Panc1 (cell line): ENCODE data around the gene PPP4R3B. TPM values are rescaled to one million over a fixed set of nuclear protein-coding genes. Genes with fewer than 3 reads are reported as not detected.

Experiments used
- ATAC-seq: fragments of 200-7000 bp; cut with Tn5 transposase; 2 replicates; pipeline ENCODE4 v1.9.1; 2020; ENCODE audit warnings: mild to moderate bottlenecking, moderate library complexity
- BruUV-seq: library from RNA; stranded (reverse); fragments of 400-500 nt; replicated peaks from 2 replicates; lab custom pipeline; 2021; lab: Mats Ljungman, UMichigan
- CTCF ChIA-PET: fragments of 300-600 bp; sonication (Branson Sonifier 250); formaldehyde crosslinking; loops from one replicate; lab custom pipeline; 2022; ENCODE audit warnings: antibody characterized with exemption; lab: Charles Lee
- POLR2A ChIA-PET: fragments of 300-600 bp; sonication (Branson Sonifier 250); formaldehyde crosslinking; loops from one replicate; lab custom pipeline; 2022; ENCODE audit warnings: antibody characterized with exemption; lab: Charles Lee
- DNase-seq: peaks from one replicate; pipeline ENCODE4 v3.0.0-alpha.2; 2010; ENCODE audit warnings: low read depth, low spot score
- H3K27ac ChIP-seq: 2 replicates; pipeline ENCODE4 v1.5.1; 2011; ENCODE audit warnings: mild to moderate bottlenecking, low read length, inconsistent platforms
- H3K27me3 ChIP-seq: fragments of 200-500 bp; sonication (Bioruptor generic); 2 replicates; pipeline ENCODE4 v1.6.0; 2014; ENCODE audit warnings: low read length, inconsistent platforms; ENCODE audit not compliant: control insufficient read depth, insufficient read depth
- H3K36me3 ChIP-seq: fragments of 200-500 bp; sonication (Bioruptor generic); 2 replicates; pipeline ENCODE4 v1.5.1; 2014; ENCODE audit warnings: inconsistent platforms, mild to moderate bottlenecking, low read length, moderate library complexity; ENCODE audit not compliant: control insufficient read depth, insufficient read depth
- H3K4me1 ChIP-seq: 2 replicates; pipeline ENCODE4 v1.5.1; 2011; ENCODE audit warnings: inconsistent platforms, mild to moderate bottlenecking, low read length, moderate library complexity; ENCODE audit not compliant: control insufficient read depth, insufficient read depth
- H3K4me3 ChIP-seq, 2 experiments: 2 replicates each; pipeline ENCODE4 v1.5.1; 2011 to 2012; ENCODE audit warnings: low read depth in 2 of 2, low read length in 2 of 2, mild to moderate bottlenecking in 2 of 2, inconsistent platforms in 1 of 2, moderate library complexity in 1 of 2
- H3K9me3 ChIP-seq: fragments of 200-500 bp; sonication (Bioruptor generic); 2 replicates; pipeline ENCODE4 v1.5.1; 2014; ENCODE audit warnings: low read depth, mild to moderate bottlenecking, inconsistent platforms, low read length, moderate library complexity; ENCODE audit not compliant: control insufficient read depth, insufficient read depth
- POLR2AphosphoS5 ChIP-seq: IDR thresholded peaks from 2 replicates; pipeline ENCODE4 v1.6.1; 2012; ENCODE audit warnings: mild to moderate bottlenecking, low read depth, low read length, moderate library complexity
- REST ChIP-seq, 2 experiments: IDR thresholded peaks; 2 replicates each; pipeline ENCODE4 v1.6.1; 2011 to 2012; ENCODE audit warnings: low read depth in 2 of 2, control low read depth in 1 of 2, low read length in 1 of 2, mild to moderate bottlenecking in 1 of 2, moderate library complexity in 1 of 2; ENCODE audit not compliant: insufficient read depth in 1 of 2
- SIN3A ChIP-seq: IDR thresholded peaks from 2 replicates; pipeline ENCODE4 v1.6.1; 2012; ENCODE audit warnings: low read depth, mild to moderate bottlenecking, low read length, moderate library complexity, borderline replicate concordance; ENCODE audit not compliant: insufficient read depth
- TCF7L2 ChIP-seq: IDR thresholded peaks from 2 replicates; pipeline ENCODE4 v1.6.1; 2011; ENCODE audit warnings: mild to moderate bottlenecking, low read depth, low read length, inconsistent platforms
- in situ Hi-C: cut with HindIII; loops from 2 replicates; pipeline ENCODE4 v1.10.0; 2016; ENCODE audit warnings: low sequenced_read_pairs, low pct_unique_long_range_greater_than_20kb
- intact Hi-C: fragments of 100-400 bp; cut with micrococcal nuclease; formaldehyde crosslinking; loops from one replicate; pipeline ENCODE4 v1.10.0; 2022; ENCODE audit not compliant: unreplicated experiment
- total RNA-seq: library from RNA; stranded (reverse); gene quantifications from one replicate; pipeline ENCODE4 v1.2.1, GENCODE V29; 2021; ENCODE audit not compliant: unreplicated experiment
- TF ChIP-seq, protein P1 (sequence below): fragments of 450-650 bp; IDR thresholded peaks from 2 replicates; pipeline ENCODE4 v1.5.1; 2017; ENCODE audit warnings: mild to moderate bottlenecking

The PPP4R3B gene
- total RNA-seq, 1 experiment from 2014 or later = 50.7 TPM

GRCh38 chr2:55547001-55547400, 70.4 kb downstream of the PPP4R3B start:
- DNase-seq = no peak
- ATAC-seq = no peak
- Histone ChIP-seq H3K27me3 (no peaks in the 10 kb centered on the region), H3K27ac (no peak overlapping the region), H3K4me3 (no peak overlapping the region), H3K36me3 (peaks cover 23% of the 10 kb centered on the region), H3K9me3 (no peaks in the 10 kb centered on the region), H3K4me1 (no peaks in the 10 kb centered on the region)
- TF ChIP-seq, protein P1, sequence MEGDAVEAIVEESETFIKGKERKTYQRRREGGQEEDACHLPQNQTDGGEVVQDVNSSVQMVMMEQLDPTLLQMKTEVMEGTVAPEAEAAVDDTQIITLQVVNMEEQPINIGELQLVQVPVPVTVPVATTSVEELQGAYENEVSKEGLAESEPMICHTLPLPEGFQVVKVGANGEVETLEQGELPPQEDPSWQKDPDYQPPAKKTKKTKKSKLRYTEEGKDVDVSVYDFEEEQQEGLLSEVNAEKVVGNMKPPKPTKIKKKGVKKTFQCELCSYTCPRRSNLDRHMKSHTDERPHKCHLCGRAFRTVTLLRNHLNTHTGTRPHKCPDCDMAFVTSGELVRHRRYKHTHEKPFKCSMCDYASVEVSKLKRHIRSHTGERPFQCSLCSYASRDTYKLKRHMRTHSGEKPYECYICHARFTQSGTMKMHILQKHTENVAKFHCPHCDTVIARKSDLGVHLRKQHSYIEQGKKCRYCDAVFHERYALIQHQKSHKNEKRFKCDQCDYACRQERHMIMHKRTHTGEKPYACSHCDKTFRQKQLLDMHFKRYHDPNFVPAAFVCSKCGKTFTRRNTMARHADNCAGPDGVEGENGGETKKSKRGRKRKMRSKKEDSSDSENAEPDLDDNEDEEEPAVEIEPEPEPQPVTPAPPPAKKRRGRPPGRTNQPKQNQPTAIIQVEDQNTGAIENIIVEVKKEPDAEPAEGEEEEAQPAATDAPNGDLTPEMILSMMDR = no peak
- TF ChIP-seq TCF7L2 (no peak), REST (IDR thresholded peaks at IDR 0.05; ENCODE audit: insufficient read depth in 1 of 2, low read depth in 2 of 2, low read length in 1 of 2) (no peak), POLR2AphosphoS5 (no peak), SIN3A (no peak)
- no TSS peak for BruUV-seq
- intact Hi-C loops = no loop called here
- ChIA-PET CTCF (no interaction called here), POLR2A (no interaction called here)
- in situ Hi-C loops = no loop called here

DNA sequence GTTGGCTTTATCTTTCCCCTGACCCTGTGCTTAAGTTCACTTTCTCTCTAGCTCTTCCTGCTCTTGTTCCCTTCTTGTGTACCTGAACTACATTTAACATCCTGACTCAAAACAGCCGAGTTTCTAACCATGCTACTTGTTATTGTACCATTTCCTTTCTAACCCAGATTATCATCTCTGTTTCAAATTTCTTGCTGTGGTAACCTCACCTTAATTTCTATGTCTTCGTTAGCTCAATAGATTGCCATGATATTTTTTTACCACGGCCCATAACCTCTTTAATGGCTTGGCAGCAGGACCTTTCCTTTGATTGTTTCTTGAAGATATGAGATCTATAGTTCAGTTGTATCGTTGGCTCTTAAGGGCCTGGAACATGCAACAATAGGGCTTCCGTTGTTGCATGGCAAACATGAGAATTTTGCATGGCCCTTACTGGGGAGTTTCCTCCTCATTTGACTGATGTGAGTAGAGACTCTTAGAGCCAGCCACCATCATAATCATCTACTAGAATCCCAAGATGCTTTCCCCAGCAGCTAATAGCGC, 86.8 kb downstream of the PPP4R3B start:
- no peak overlapping the region for H3K4me3 ChIP-seq
- no peaks in the 10 kb centered on the region for H3K4me1 ChIP-seq
- intact Hi-C loops = no loop called here
- ChIA-PET CTCF (no interaction called here), POLR2A (no interaction called here)
- DNase-seq (no peak), ATAC-seq (no peak)
- no TSS peak for BruUV-seq
- H3K36me3 ChIP-seq = peaks cover 5% of the 10 kb centered on the region
- TF ChIP-seq, protein P1 = no peak
- no peak for TF ChIP-seq TCF7L2
- TF ChIP-seq POLR2AphosphoS5 = no peak
- no peaks in the 10 kb centered on the region for H3K9me3 ChIP-seq
- H3K27me3 ChIP-seq = no peaks in the 10 kb centered on the region
- no peak overlapping the region for H3K27ac ChIP-seq
- in situ Hi-C loops = no loop called here
